Kidney (tissue), 14 donors: ENCODE results near the gene PPP1R14C. TPM values are rescaled to one million over a fixed set of nuclear protein-coding genes. Genes with fewer than 3 reads are reported as not detected.

Experiments used
- DNase-seq, 5 donors: peaks; one replicate each; pipeline ENCODE4 v3.0.0-alpha.2; 2013 to 2020
- FAIRE-seq: peaks from 2 replicates; lab custom pipeline; 2012; peaks lifted over from hg19 to GRCh38; lab: Jason Lieb, UNC
- H3K27ac ChIP-seq, 2 donors: one replicate each; pipeline ENCODE4 v1.7.0; 2013; ENCODE audit warnings: low read depth in 2 of 2, low read length in 2 of 2, inconsistent platforms in 1 of 2
- H3K27me3 ChIP-seq: one replicate; pipeline ENCODE4 v1.7.1; 2013; ENCODE audit warnings: low read length, inconsistent platforms; ENCODE audit not compliant: control insufficient read depth, insufficient read depth
- H3K36me3 ChIP-seq, 3 donors: one replicate each; pipeline versions ENCODE4 v1.7.0 to v1.7.1; 2013; ENCODE audit warnings: low read length in 3 of 3, control low read depth in 1 of 3, inconsistent platforms in 1 of 3; ENCODE audit not compliant: insufficient read depth in 3 of 3, control insufficient read depth in 2 of 3
- H3K4me1 ChIP-seq, 3 donors: one replicate each; pipeline versions ENCODE4 v1.7.0 to v1.7.1; 2013; ENCODE audit warnings: low read length in 3 of 3, inconsistent platforms in 1 of 3, low read depth in 1 of 3; ENCODE audit not compliant: control insufficient read depth in 2 of 3, insufficient read depth in 2 of 3
- H3K4me3 ChIP-seq, 3 donors: one replicate each; pipeline versions ENCODE4 v1.7.0 to v1.8.1; 2013; ENCODE audit warnings: low read length in 3 of 3, control low read depth in 1 of 3, inconsistent platforms in 1 of 3
- H3K9ac ChIP-seq, 3 donors: one replicate each; pipeline versions ENCODE4 v1.7.0 to v1.7.1; 2013; ENCODE audit warnings: low read length in 3 of 3, control low read depth in 1 of 3, inconsistent platforms in 1 of 3
- H3K9me3 ChIP-seq, 3 donors: one replicate each; pipeline versions ENCODE4 v1.7.0 to v1.7.1; 2013; ENCODE audit warnings: low read length in 3 of 3, control low read depth in 1 of 3, inconsistent platforms in 1 of 3; ENCODE audit not compliant: control insufficient read depth in 2 of 3, insufficient read depth in 1 of 3
- intact Hi-C: fragments of 100-400 bp; cut with DNase I; formaldehyde crosslinking; loops from one replicate; pipeline ENCODE4 v1.11.1; 2022
- polyA plus RNA-seq: library from polyadenylated mRNA; stranded (reverse); fragments of 350-450 nt; fragmentation: Illumina TruSeq; extraction: RNeasy Lipid Tissue Mini Kit (QIAGEN cat#74804); gene quantifications from one replicate; pipeline ENCODE4 v1.2.3, GENCODE V29; 2014; ENCODE audit warnings: low read depth, low replicate concordance; ENCODE audit not compliant: insufficient read depth
- total RNA-seq: library from RNA; stranded (reverse); fragmentation: NEBNext Ultra II Directional; extraction: Animal tissue kit (Norgen Biotek cat#: 25700); gene quantifications from one replicate; pipeline ENCODE4 v1.2.1, GENCODE V29; 2021
- TF ChIP-seq, protein P1 (sequence below): IDR thresholded peaks from 3 replicates; pipeline ENCODE4 v1.5.1; 2012; ENCODE audit warnings: mild to moderate bottlenecking, moderate library complexity, borderline replicate concordance; ENCODE audit not compliant: insufficient read depth; ENCODE audit errors: extremely low read depth
- donor health status: control.
- donor health status: control.
- donor health status: control.
- donor health status: control.
- donor health status: control.
- donor health status: DM: yes; HTN: yes; CAD: no.
- donor health status: Normal renal cell carcinoma (clear cell type).

The PPP1R14C gene
- total and polyA plus RNA-seq, 2 donors from 2014 or later = 6.5 to 15.8 TPM

DNA sequence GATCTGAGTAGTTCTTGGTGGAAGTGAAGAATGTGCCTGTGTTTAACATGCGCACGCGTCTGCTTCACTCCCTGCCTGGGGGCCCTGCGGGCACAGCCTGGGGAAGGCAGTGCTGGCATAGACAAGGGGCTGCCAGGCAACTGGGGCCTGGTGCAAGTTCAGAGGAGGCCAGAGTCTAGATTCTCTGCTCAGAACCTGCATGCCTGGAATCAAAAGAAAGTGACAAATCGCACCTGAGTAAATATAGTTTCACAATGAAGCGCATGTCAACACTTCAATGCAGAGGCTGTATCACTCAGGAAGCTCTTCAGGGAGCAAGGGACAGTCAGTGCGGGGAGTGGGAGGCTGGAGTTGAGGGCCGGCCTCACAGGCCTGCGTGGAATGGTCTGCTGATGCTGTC is 24.2 kb upstream of the PPP1R14C start:
- Histone ChIP-seq H3K36me3 (no peaks in the 10 kb centered on the region), H3K4me1 (peaks cover 0 to 5% (median 0%) of the 10 kb centered on the region in 3 donors), H3K9ac (no peak overlapping the region), H3K4me3 (no peak overlapping the region), H3K9me3 (no peaks in the 10 kb centered on the region), H3K27ac (no peak overlapping the region), H3K27me3 (no peaks in the 10 kb centered on the region)
- FAIRE-seq (no peak), DNase-seq (peak in 3 of 5 donors; percentile 39 to 46 (median 42))
- TF ChIP-seq, protein P1, sequence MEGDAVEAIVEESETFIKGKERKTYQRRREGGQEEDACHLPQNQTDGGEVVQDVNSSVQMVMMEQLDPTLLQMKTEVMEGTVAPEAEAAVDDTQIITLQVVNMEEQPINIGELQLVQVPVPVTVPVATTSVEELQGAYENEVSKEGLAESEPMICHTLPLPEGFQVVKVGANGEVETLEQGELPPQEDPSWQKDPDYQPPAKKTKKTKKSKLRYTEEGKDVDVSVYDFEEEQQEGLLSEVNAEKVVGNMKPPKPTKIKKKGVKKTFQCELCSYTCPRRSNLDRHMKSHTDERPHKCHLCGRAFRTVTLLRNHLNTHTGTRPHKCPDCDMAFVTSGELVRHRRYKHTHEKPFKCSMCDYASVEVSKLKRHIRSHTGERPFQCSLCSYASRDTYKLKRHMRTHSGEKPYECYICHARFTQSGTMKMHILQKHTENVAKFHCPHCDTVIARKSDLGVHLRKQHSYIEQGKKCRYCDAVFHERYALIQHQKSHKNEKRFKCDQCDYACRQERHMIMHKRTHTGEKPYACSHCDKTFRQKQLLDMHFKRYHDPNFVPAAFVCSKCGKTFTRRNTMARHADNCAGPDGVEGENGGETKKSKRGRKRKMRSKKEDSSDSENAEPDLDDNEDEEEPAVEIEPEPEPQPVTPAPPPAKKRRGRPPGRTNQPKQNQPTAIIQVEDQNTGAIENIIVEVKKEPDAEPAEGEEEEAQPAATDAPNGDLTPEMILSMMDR = no peak
- intact Hi-C loops = no loop called here

DNA sequence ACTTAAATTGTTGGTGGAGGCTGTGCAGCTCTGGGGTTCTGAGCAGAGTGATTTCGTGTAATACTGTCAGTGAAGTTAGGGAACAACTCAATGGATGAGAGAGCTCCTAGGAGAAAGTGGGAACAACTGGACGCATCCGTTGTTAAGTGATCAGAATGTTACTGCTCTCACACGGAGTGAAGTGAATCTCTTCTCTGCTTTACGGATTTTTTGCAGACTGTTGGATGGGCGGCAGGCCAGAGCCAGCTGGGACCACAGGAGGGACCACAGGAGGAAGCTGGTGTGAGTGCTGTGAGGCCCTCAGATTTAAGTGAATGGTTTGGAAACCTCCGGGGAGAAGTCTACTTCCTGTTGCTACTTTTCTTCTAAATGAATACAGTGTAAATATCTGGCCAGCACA is 23.7 kb upstream of the PPP1R14C start:
- DNase-seq (peak in 3 of 5 donors; percentile 23 to 66 (median 53)), FAIRE-seq (no peak)
- TF ChIP-seq, protein P1 = no peak
- Histone ChIP-seq H3K4me1 (peaks cover 0 to 5% (median 0%) of the 10 kb centered on the region in 3 donors), H3K27me3 (no peaks in the 10 kb centered on the region), H3K4me3 (no peak overlapping the region), H3K27ac (no peak overlapping the region), H3K9ac (no peak overlapping the region), H3K36me3 (no peaks in the 10 kb centered on the region), H3K9me3 (no peaks in the 10 kb centered on the region)
- intact Hi-C loops = no loop called here

DNA sequence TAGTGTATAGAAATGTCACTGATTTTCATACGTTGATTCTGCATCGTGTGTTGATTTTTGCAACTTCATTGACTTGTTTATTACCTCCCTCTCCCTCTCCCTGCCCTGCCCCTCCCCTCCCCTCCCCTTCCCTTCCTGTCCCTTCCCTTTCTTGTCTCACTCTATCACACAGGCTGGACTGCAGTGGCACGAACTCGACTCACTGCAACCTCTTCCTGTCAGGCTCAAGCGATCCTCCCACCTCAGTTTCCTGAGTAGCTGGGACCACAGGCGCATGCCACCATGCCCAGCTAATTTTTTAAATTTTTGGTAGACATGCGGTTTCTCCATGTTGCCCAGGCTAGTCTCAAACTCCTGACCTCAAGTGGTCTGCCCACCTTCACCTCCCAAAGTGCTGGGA is 19.2 kb upstream of the PPP1R14C start:
- H3K4me1 ChIP-seq = peaks cover 0 to 5% (median 0%) of the 10 kb centered on the region in 3 donors
- FAIRE-seq (no peak), DNase-seq (no peak)
- H3K27ac ChIP-seq = no peak overlapping the region
- H3K9ac ChIP-seq = no peak overlapping the region
- H3K27me3 ChIP-seq = no peaks in the 10 kb centered on the region
- TF ChIP-seq, protein P1 = no peak
- no peak overlapping the region for H3K4me3 ChIP-seq
- no peaks in the 10 kb centered on the region for H3K36me3 ChIP-seq
- intact Hi-C loops = no loop called here
- no peaks in the 10 kb centered on the region for H3K9me3 ChIP-seq

DNA sequence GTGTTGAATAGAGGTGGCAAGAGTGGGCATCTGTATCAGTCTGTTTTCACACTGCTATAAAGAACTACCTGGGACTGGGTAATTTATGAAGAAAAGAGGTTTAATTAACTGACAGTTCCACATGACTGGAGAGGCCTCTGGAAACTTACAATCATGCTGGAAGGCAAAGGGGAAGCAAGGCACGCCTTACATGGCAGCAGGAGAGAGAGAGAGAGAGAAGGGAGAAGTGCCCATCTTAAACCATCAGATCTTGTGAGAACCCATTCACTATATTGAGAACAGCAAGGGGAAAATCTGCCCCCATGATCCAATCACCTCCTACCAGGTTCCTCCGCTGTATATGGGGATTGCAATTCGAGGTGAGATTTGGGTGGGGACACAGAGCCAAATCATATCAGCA is 18.6 kb upstream of the PPP1R14C start:
- H3K9ac ChIP-seq = no peak overlapping the region
- no peak overlapping the region for H3K4me3 ChIP-seq
- no peaks in the 10 kb centered on the region for H3K9me3 ChIP-seq
- DNase-seq (no peak), FAIRE-seq (no peak)
- no peaks in the 10 kb centered on the region for H3K27me3 ChIP-seq
- intact Hi-C loops = no loop called here
- H3K27ac ChIP-seq = no peak overlapping the region
- no peaks in the 10 kb centered on the region for H3K36me3 ChIP-seq
- TF ChIP-seq, protein P1 = no peak
- H3K4me1 ChIP-seq = no peaks in the 10 kb centered on the region
